ENCODE data around the gene OSBPL3.
"Not testable (repeated sequence)": the region's sequence is repeated elsewhere in the genome, so short reads cannot be mapped to it uniquely, and the experiment has no call there.

Gene OSBPL3

DNA sequence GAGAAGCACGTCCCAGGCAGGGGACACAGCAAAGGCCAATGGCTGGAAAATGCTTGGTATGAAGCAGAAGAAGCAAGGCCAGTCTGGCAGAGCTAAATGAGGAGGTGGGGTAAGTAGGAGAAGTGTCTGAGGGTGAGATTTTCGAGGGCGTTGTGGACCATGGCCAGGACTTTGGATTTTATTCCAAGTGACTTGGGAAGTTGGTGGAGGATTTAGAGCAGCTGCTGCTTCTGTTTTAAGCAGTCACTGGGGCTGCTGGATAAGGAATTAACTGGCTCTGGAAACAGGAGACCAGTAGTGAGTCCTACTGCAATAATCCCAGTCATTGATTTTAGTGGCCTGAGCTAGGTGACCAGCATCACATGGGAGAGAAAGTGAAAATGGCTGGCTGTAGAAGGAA is 155.1 kb downstream of the OSBPL3 start:
- DNase-seq: peak; percentile 37

DNA sequence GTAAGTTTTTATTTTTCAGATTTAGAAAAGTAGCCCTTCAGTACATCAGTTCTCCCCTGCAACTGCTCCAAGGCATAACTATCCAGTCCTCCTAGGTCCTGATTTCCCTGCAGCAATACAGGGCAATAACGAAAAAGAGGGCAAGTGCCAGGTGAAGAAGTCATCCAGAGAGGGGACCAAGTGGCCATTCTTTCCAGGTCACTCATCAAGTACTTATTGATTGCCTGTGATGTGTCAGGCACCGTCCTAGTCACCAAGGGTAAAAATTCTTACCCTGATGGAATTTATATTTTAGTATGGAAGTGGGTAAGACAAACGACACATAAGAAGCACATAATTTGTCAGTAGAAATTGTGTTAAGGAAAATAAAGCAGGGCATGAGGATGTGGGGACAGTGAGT is 155.6 kb downstream of the OSBPL3 start:
- DNase-seq: no peak

DNA sequence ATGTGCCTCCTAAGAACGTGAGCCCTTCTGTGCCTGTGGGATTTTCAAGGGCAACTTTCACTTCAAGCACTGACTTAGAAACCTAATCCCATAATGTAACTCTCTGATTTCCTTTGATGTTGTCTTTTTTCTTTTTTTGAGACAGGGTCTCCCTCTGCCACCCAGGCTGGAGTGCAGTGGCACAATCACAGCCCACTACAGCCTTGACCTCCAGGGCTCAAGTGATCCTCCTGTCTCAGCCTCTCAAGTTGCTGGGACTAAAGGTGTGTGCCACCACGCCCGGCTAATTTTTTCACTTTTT is 158.3 kb downstream of the OSBPL3 start:
- DNase-seq: no peak

DNA sequence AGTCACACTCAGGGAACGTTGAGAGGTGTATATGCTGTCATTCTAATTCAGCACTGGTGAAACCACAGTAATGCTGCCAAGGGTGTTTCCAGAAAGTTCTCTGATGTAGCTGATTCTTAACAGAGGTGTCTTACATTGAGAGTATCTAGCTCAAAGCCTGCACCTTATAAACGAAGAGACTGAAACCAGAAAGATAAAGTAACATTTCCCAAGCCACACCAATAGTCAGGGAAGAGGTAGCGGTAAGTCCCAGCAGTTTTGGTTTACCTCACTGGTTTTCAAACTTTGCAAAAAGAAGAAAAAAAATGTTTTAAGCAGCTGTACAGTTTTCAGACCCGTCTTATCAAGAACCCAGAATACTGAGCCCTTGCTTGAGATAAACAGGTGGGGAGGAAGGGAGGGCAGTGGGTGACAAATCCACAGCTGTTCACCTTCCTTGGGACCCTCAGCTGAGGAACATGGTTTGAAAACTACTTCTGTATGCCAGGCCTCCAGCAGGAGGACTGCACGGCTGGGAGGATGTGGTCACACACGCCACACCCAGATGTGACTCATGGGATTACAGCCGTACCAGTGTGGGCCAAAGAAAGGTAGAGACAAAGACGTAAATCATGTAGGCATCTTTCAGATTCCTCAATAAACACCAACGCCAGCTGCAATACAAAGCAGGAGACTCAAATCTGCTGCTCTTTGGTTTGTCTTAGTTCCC is 158.8 kb downstream of the OSBPL3 start:
- DNase-seq: peak; percentile 58

DNA sequence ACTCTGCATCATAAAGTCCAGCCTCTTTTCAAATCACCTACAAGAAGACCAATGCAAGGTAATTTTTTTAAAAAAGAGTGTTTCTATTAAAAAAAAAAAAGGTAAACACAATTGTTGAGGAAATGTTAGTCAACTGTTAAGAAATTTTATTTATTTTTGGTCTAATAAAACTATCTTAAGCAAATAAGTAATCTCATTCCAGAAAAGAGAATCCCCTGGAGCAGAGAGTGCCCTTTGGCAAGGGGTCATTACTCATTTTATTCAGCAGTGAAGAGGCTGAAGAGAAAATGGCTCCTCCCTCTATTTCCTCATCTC is 159.3 kb downstream of the OSBPL3 start:
- DNase-seq: no peak

DNA sequence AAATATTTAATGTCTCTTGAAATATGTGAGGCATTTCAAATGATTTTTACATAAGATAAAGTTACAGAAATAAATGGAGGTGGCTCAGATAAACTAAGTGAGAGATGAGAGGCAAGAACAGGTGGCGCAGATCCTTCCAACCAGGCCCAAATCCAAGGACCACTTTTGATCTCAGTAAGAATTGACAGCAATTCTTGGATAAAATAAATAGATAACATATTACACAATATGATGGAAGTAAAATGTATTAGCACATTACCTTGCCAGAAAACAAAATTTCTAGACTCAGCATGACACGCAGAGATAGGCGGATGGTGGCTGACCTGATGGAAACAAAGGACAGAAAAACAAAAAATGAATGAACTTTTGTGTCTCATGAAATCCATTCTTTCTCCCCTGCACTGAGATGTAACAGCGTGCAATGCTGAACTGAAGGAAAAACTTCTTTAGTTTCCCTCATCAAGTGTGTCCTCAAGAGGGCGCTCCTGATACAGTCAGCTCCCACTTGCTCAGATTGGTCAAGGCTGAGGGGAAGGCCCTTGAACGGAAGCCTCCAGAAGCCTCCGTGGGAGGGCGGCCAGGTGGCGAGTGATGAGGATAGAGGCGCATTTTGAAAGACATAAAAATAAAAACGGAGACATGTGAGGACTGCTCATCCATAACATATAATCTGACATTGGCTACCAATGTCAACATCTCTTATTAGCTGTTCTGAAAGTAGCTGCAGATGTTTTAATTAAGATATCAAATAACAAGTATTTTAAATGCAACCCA is 159.9 kb downstream of the OSBPL3 start:
- DNase-seq: peak; percentile 84

DNA sequence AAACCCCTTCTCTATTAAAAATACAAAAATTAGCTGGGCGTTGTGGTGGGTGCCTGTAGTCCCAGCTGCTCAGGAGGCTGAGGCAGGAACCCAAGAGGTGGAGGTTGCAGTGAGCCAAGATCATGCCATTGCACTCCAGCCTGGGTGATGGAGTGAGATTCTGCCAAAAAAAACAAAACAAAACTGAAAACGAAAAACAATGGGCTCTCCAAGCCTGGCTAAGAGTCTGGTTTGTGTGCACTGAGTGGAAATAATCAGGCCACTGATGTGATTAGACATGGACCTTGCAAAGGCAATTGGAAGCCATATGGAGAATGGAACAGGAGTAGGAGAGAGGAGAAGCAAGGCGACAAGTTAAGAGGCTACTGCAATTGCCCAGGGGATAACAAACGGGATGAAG is 162.6 kb downstream of the OSBPL3 start:
- DNase-seq: no peak

DNA sequence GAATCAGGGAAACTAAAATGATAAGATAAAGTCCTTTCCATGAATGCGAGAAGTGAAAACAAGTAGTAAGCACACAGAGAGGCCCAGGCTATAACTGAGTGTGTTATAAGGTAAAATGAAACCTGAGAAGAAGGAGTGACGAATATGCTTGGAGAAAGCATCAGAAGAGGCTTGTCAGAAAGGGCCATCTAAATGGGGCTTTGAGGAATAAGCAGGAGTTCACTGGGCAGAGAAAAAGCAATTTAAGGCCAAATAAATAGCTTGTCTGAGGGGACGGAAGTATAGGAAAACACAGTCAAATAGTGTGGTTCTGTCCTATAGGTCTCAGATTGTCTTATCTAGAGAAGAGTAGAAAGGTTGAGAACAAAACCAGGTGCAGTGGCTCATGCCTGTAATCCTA is 163.1 kb downstream of the OSBPL3 start:
- no peak for DNase-seq

DNA sequence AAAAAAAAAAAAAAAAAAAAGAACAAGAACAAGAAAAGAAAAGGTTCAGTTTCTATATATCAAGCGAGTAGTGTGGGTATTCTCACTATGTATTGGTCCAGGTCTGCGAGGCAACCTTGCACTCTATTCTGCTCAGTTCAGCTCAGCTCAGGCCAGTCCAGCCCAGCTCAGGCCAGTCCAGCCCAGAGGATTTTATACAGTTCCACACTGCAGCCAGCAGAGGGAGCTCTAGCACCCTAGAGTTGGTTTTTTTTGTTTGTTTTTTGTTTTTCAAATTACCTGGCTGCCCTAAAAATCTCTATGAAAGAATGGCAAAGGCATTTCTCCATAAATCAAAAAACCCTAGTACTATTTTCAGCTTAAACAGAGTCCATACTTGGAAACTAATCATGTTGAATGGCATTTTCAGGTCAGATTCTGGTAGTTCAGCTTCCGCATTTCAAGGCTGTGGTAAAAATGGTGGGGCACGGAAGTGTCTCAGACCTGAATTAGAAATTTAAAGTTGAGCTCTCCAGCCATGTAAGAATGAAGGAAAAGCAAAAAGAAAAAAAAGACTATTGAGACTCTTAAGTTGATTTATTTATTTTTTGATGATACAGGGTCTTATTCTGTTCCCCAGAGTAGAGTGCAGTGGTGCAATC is 167.6 kb downstream of the OSBPL3 start:
- DNase-seq: peak; percentile 57

DNA sequence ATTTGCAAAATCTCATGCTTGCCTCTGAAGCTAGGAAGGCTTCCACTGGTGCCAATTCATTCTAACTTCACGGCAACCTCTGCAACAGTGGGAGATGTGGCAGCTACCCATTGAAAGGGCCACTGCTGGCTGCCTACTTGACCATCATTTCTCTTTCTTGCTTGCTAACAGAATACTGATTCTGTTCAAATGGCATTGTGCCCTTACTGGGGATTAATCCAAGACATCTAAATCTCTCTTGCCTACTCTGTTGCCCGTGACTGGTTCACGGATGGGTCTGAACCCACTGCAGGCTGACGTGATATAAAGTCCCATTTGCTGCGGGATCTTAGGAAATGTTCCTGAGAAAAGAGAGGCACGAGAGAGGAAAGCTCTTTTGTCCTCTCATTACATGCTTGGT is 171.5 kb downstream of the OSBPL3 start:
- no peak for DNase-seq

DNA sequence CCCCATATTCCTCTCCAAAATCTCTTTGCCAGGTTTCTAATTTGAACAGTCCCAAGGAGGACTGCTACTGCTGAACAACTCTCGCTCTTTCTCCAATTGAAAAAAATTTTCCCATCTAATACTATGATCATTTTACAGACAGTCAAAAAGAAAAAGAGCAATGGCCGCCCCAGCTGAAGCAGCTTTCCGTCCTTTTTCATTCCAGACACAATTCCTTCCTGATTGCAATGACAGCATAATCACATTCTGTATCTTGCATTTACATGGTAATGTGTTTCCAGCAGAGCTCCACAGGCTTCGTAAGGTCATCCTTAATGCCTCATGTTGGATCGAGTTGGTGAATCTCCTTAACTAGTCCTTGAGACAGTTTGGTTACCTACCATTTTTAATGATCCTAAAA is 177.7 kb downstream of the OSBPL3 start:
- DNase-seq: no peak

DNA sequence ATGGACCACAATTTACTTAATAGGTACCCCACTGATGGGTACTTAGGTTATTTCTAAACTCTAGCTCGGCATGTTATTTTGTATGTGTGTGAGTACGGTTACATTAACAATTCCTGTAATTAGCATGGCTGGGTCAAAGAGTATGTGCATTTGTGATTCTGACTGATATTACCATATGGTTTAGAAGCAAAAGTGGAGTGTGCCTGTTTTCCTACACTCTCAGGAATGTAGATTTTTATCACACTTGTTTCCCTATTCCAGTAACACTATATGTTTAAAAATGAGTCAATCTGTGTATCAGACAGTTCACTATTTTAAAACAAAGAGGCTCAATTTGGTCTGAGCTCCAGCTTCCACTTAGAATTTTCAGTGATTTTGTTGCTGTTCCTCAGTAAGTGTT is 178.1 kb downstream of the OSBPL3 start:
- DNase-seq: no peak

DNA sequence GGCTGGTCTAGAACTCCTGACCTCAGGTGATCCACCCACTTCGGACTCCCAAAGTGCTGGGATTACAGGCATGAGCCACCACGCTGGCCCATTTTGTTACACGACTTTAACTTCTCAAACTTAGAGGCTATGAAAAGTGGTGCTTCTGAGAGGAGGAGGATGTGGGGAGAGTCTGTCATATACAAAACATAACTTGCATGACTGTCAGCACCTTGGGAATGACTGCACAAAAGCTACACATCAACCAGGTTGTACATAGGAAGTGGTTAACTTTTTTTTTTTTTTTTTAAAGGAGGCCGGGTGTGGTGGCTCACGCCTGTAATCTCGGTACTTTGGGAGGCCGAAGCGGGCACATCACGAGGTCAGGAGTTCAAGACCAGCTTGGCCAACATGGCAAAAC is 179.3 kb downstream of the OSBPL3 start:
- DNase-seq: no peak

DNA sequence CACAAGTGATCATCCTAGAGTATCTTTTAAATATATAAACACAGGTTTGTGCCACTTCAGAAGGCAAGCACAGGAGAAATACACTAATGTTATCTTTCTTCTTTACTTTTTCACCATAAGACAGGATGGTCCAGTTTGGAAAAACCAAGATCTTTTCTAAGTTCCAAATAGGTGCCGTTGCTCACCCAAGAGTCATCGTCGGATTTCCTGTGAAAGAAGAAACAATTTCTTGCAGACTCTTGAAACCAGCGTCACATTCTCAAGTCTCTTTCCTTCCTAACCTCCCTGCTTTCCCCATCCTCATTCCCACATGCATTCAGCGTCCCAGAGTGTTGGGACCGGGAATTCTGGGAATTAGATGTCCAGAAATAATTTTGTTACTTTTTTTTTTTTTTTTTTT is 179.9 kb downstream of the OSBPL3 start:
- no peak for DNase-seq

DNA sequence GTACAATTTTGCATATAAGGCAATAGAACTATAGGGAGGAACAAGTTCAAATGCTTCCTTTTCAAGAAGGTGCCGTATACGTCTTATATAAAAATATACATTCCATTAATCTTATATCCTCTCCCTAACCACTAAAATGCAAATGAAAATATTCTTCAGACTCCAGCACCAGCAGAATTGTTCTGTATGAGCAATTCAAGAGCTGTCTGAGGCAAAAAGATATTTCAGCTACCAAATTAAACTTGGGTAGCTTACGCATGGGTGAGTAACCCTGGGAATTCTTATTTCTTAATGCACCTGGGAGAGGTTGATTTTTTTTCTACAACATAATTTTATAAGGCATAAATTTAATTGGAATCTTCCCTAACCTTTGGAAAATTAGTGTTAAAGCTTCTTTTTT is 180.5 kb downstream of the OSBPL3 start:
- DNase-seq: no peak

DNA sequence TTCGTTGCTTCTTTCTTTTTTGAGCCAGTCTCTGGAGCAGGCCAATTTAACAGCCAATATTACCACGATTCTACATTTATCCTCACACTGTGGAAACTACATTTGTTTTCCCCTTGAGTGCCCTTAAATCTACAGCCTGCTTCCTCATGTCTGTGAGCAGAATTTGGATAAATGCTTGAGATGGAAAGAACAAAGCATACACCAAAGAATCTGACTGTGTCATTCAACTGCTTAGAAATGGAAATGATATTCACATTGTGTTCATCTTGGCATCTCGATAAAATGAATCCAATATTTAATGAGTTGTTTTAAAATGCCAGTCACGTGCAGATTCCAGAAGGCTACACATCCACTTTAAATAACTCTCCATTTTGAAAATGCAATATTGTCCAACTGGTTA is 181.7 kb downstream of the OSBPL3 start:
- no peak for DNase-seq

DNA sequence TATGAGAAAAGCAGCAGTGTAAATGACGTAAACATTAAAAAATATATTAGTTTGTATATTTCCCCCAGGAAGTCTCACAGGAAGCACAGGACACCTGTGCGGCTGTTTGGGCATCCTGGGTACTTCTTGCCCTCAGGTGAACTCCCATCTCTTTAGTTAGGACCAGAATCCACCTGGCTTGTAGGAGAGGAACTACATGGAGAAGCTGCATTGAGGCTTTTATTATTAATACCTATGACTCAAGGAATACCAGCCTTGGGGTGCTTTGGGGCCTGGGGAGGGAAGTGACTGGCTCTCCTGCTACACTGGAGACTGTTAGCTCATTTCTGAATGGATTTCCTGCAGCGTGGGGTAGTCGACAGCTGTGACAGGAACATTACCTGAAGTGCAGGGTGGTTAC is 182.7 kb downstream of the OSBPL3 start:
- no peak for DNase-seq

DNA sequence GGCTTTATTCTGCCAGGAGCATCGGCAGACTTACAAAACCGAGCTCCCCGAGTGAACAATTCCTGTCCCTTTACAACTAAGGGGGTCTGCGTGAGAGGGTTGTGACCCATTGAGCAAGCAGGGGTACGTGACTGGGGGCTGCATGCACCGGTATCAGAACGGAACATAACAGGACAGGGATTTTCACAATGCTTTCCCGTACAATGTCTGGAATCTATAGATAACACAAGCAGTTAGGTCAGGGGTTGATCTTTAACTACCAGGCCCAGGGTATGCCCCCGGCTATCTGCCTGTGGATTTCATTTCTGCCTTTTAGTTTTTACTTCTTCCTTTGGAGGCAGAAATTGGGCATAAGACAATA is 184.6 kb downstream of the OSBPL3 start:
- DNase-seq: no peak

DNA sequence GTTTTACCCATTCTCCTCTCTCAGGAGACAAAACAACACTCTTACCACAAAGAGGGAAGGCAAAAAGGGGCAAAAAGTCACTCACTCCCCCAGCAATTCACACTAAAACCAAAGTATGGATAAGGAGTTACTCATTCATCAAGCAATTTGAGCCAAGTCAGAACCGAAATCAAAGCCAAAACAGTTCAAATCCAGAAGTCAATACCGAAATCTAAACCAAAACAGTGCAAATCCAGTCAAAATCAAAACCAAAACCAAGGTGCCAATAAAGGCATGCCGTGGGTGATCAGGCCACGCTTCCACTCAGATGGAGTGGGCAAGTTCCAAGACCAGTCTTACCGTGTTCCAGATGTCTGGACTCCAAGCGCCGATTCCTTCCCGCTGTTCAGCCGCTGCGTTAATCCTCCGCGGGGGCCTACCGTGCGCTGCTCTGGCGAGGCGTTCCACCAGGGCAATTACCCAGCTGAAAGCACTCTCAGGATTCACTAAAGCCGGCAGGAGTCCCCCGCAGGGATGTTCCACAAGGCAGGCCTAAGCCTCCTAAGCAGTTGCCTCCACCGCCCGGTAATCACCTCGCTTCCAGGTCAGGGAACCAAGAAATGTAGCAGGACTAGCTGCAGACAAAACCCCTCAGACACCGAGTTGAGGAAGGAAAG is 185.1 kb downstream of the OSBPL3 start:
- DNase-seq: not testable (repeated sequence)

DNA sequence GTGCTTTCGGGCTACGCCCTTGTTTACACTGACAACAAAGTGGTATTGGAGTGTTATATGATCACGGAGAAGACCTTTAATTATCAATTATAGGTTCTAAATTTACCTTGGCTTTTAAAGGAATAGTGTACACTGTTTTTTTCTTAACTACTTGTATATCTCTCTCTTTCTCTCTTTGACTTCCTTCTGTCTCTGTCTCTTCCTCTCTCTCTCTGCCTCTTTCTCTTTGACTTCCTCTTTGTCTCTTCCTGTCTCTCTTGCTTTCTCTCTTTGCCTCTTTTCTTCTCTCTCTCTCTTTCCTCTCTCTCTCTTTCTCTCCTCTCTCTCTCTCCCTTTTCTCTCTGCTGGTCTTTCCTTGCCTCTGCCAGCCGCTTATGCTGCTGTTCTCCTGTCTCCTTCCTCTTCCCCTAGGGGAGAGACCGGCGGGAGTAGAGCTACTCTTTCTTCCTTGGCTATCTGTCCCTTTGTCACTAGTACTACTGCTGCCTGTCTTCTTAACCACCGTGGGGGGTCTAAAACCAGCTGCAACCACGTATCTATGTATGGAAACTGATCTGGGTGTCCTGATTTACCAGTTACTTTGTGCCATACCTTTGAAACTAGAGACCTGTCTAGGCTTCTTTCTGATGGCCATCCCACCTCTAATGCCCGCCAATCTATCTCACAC is 185.9 kb downstream of the OSBPL3 start:
- no peak for DNase-seq

DNA sequence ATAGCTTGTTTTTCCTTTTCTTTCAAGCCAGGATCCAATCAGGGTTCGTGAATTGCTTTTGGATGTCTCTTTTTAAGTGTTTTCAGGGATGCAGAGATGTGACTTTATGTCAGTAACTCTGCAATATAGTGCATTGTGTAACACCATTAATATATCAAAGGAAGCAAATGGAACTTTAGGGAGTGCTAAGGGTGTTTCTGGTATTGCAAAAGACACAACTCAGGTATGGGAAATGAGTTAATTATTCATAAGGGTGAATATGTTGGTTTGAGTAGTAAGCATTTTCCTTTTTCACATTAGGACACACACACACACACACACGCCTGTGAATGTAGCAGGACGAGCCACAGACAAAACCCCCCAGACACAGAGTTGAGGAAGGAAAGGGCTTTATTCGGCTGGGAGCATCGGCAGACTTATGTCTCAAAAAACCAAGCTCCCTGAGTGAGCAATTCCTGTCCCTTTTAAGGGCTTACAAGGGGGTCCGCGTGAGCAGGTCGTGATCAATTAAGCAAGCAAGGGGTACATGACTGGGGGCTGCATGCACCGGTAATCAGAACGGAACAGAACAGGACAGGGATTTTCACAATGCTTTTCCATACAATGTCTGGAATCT is 190.9 kb downstream of the OSBPL3 start:
- DNase-seq: no peak

DNA sequence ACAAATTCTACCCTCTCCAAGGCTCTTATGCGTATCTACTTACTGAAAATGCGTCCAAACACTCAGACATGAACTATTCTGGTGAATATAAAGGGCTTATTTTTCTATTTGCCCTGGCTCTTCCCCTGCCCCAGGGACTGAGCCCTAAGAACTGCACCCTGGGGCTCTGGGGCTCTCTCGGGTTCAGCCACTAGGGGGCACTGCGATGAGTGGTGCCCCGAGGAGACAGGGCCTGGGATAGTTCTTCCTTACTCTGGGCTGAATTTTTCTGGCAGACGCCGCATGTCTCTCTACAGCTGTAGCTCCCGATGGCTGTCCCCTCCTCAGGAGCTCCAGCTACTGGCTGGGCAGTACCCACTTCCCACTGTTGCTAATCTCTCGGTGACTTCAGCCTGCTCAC is 191.9 kb downstream of the OSBPL3 start:
- no peak for DNase-seq

DNA sequence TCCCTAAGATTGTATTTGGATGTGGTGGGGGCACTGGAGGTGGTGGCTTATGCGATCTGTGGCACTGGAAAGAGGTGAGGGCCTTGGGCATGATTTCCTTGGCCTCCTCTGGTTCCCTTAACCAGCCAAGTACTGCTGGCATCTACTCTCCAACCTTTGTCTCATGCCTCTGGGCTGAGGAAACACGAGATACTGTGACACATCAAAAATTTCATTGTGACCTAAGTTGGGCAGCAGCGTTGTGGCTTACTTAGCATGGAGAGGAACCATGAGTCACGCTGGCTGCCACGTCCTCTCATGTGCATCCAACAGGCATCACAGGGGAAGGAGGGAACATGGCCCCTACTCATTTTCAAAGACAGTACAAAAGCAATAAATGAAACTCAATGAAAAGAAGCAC is 193.0 kb downstream of the OSBPL3 start:
- DNase-seq: peak; percentile 30
